H54 (cell line): Measurements from ENCODE around the gene CD4.

Experiments
- DNase-seq: peaks from one replicate; pipeline ENCODE4 v3.0.0; 2011; ENCODE audit warnings: low spot score, mixed read lengths; ENCODE audit not compliant: insufficient read length
- FAIRE-seq: peaks from 3 replicates; lab custom pipeline; 2011; peaks lifted over from hg19 to GRCh38; lab: Jason Lieb, UNC
- POLR2A ChIP-seq: IDR thresholded peaks from 2 replicates; pipeline ENCODE4 v1.6.1; 2011; ENCODE audit warnings: low read depth, mild to moderate bottlenecking, low read length

Gene CD4

GRCh38 chr12:6768990-6769389, 20.3 kb upstream of the CD4 start:
- DNase-seq (no peak), FAIRE-seq (no peak)
- no peak for TF ChIP-seq POLR2A

- DNase-seq, result no peak
- no peak for FAIRE-seq
- TF ChIP-seq POLR2A, result no peak
Observed at GRCh38 chr12:6769666-6770065, 19.7 kb upstream of the CD4 start.

- no peak for TF ChIP-seq POLR2A
- no peak for DNase-seq
- no peak for FAIRE-seq
Observed at GRCh38 chr12:6770094-6770493, 19.2 kb upstream of the CD4 start.

- FAIRE-seq, result no peak
Observed at GRCh38 chr12:6770600-6770999, 18.7 kb upstream of the CD4 start.

GRCh38 chr12:6771091-6771495, 18.2 kb upstream of the CD4 start:
- no peak for DNase-seq
- TF ChIP-seq POLR2A, result no peak
- FAIRE-seq, result no peak

More at GRCh38 chr12:6770600-6770999, 18.7 kb upstream of the CD4 start:
- no peak for DNase-seq
- no peak for TF ChIP-seq POLR2A

GRCh38 chr12:6771509-6772330, 17.6 kb upstream of the CD4 start:
- TF ChIP-seq POLR2A, result no peak
- no peak for FAIRE-seq
- DNase-seq, result no peak

- FAIRE-seq, result no peak
- no peak for DNase-seq
- TF ChIP-seq POLR2A, result no peak
Observed at GRCh38 chr12:6772331-6772695, 17.0 kb upstream of the CD4 start, which contains the start of gene LAG3. TSS of gene LAG3 (plus strand) at chr12:6772520. CDS start at chr12:6772853, 333 bp downstream.

GRCh38 chr12:6772726-6773589, 16.4 kb upstream of the CD4 start:
- DNase-seq (no peak), FAIRE-seq (no peak)
- no peak for TF ChIP-seq POLR2A

- TF ChIP-seq POLR2A, result no peak
- DNase-seq, result no peak
- FAIRE-seq, result no peak
Observed at GRCh38 chr12:6773590-6774351, 15.6 kb upstream of the CD4 start.

GRCh38 chr12:6774499-6775062, 14.7 kb upstream of the CD4 start:
- DNase-seq (no peak), FAIRE-seq (no peak)
- TF ChIP-seq POLR2A, result no peak

- no peak for DNase-seq
- TF ChIP-seq POLR2A, result no peak
- no peak for FAIRE-seq
Observed at GRCh38 chr12:6775185-6776174, 13.8 kb upstream of the CD4 start.

- TF ChIP-seq POLR2A, result no peak
- FAIRE-seq (no peak), DNase-seq (no peak)
Observed at GRCh38 chr12:6777386-6777785, 11.9 kb upstream of the CD4 start.
